Kidney (tissue), 14 donors: ENCODE results near the gene DLD. TPM values are rescaled to one million over a fixed set of nuclear protein-coding genes. Genes with fewer than 3 reads are reported as not detected.

Experiments used
- DNase-seq, 5 donors: peaks; one replicate each; pipeline ENCODE4 v3.0.0-alpha.2; 2013 to 2020
- FAIRE-seq: peaks from 2 replicates; lab custom pipeline; 2012; peaks lifted over from hg19 to GRCh38; lab: Jason Lieb, UNC
- H3K27ac ChIP-seq, 2 donors: one replicate each; pipeline ENCODE4 v1.7.0; 2013; ENCODE audit warnings: low read depth in 2 of 2, low read length in 2 of 2, inconsistent platforms in 1 of 2
- H3K27me3 ChIP-seq: one replicate; pipeline ENCODE4 v1.7.1; 2013; ENCODE audit warnings: low read length, inconsistent platforms; ENCODE audit not compliant: control insufficient read depth, insufficient read depth
- H3K36me3 ChIP-seq, 3 donors: one replicate each; pipeline versions ENCODE4 v1.7.0 to v1.7.1; 2013; ENCODE audit warnings: low read length in 3 of 3, control low read depth in 1 of 3, inconsistent platforms in 1 of 3; ENCODE audit not compliant: insufficient read depth in 3 of 3, control insufficient read depth in 2 of 3
- H3K4me1 ChIP-seq, 3 donors: one replicate each; pipeline versions ENCODE4 v1.7.0 to v1.7.1; 2013; ENCODE audit warnings: low read length in 3 of 3, inconsistent platforms in 1 of 3, low read depth in 1 of 3; ENCODE audit not compliant: control insufficient read depth in 2 of 3, insufficient read depth in 2 of 3
- H3K4me3 ChIP-seq, 3 donors: one replicate each; pipeline versions ENCODE4 v1.7.0 to v1.8.1; 2013; ENCODE audit warnings: low read length in 3 of 3, control low read depth in 1 of 3, inconsistent platforms in 1 of 3
- H3K9ac ChIP-seq, 3 donors: one replicate each; pipeline versions ENCODE4 v1.7.0 to v1.7.1; 2013; ENCODE audit warnings: low read length in 3 of 3, control low read depth in 1 of 3, inconsistent platforms in 1 of 3
- H3K9me3 ChIP-seq, 3 donors: one replicate each; pipeline versions ENCODE4 v1.7.0 to v1.7.1; 2013; ENCODE audit warnings: low read length in 3 of 3, control low read depth in 1 of 3, inconsistent platforms in 1 of 3; ENCODE audit not compliant: control insufficient read depth in 2 of 3, insufficient read depth in 1 of 3
- CTCF ChIP-seq: IDR thresholded peaks from 3 replicates; pipeline ENCODE4 v1.5.1; 2012; ENCODE audit warnings: mild to moderate bottlenecking, moderate library complexity, borderline replicate concordance; ENCODE audit not compliant: insufficient read depth; ENCODE audit errors: extremely low read depth
- intact Hi-C: fragments of 100-400 bp; cut with DNase I; formaldehyde crosslinking; loops from one replicate; pipeline ENCODE4 v1.11.1; 2022
- polyA plus RNA-seq: library from polyadenylated mRNA; stranded (reverse); fragments of 350-450 nt; fragmentation: Illumina TruSeq; extraction: RNeasy Lipid Tissue Mini Kit (QIAGEN cat#74804); gene quantifications from one replicate; pipeline ENCODE4 v1.2.3, GENCODE V29; 2014; ENCODE audit warnings: low read depth, low replicate concordance; ENCODE audit not compliant: insufficient read depth
- total RNA-seq: library from RNA; stranded (reverse); fragmentation: NEBNext Ultra II Directional; extraction: Animal tissue kit (Norgen Biotek cat#: 25700); gene quantifications from one replicate; pipeline ENCODE4 v1.2.1, GENCODE V29; 2021
- donor health status: control.
- donor health status: control.
- donor health status: control.
- donor health status: control.
- donor health status: control.
- donor health status: DM: yes; HTN: yes; CAD: no.
- donor health status: Normal renal cell carcinoma (clear cell type).

Gene DLD
- total and polyA plus RNA-seq, 2 donors from 2014 or later = 78.6 to 153 TPM

GRCh38 chr7:107860279-107860961 is 30.6 kb upstream of the DLD start:
- Histone ChIP-seq H3K4me3 (no peak overlapping the region), H3K36me3 (no peaks in the 10 kb centered on the region), H3K9ac (no peak overlapping the region), H3K27me3 (no peaks in the 10 kb centered on the region), H3K9me3 (no peaks in the 10 kb centered on the region), H3K27ac (no peak overlapping the region), H3K4me1 (peaks cover 0 to 4% (median 3%) of the 10 kb centered on the region in 3 donors)
- no peak for TF ChIP-seq CTCF
- DNase-seq (no peak), FAIRE-seq (no peak)
- intact Hi-C loops = no loop called here

DNA sequence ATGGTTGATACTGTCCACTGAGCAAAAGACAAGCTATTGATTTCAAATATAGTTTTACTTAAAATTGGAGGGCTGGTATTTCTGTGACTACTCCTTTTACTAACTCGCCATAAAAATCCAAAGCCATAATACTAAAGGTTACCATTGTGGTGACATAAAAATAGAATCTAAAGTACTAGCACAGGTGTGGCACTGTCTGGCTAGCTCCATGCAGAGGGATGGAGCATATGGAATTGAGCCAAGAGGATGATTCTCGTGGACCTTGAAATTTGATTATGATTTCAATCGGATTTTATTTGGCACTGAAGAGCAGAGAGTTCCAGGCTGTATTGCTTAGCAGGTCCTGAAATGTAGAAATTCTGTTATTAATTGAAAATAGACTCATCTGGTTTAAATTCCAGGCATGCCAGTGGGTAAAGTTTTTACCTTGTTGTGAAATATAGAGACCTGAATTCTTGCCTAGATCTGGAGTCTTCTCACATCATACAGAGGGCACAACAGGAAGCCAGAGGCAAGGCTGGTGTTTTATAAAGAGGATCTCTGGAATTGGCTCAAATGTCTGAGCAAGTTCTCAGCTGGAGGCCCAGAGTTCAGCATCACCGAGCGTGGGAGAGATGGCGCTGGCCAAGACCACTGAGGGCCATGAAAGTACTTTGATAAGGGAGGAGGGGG is 29.9 kb upstream of the DLD start:
- TF ChIP-seq CTCF = no peak
- FAIRE-seq = no peak
- H3K9me3 ChIP-seq = no peaks in the 10 kb centered on the region
- no peak overlapping the region for H3K27ac ChIP-seq
- no peaks in the 10 kb centered on the region for H3K36me3 ChIP-seq
- no peak for DNase-seq
- peaks cover 0 to 4% (median 3%) of the 10 kb centered on the region in 3 donors for H3K4me1 ChIP-seq
- intact Hi-C loops = no loop called here
- H3K27me3 ChIP-seq = no peaks in the 10 kb centered on the region
- H3K9ac ChIP-seq = no peak overlapping the region
- no peak overlapping the region for H3K4me3 ChIP-seq

GRCh38 chr7:107865956-107866775 is 24.8 kb upstream of the DLD start:
- no peak for DNase-seq
- Histone ChIP-seq H3K36me3 (no peaks in the 10 kb centered on the region), H3K9me3 (no peaks in the 10 kb centered on the region), H3K4me3 (no peak overlapping the region), H3K27ac (no peak overlapping the region), H3K9ac (no peak overlapping the region), H3K27me3 (no peaks in the 10 kb centered on the region), H3K4me1 (no peaks in the 10 kb centered on the region)
- no peak for TF ChIP-seq CTCF
- no peak for FAIRE-seq
- intact Hi-C loops = no loop called here
